ENCODE results near the gene CCL28. TPM values are rescaled to one million over a fixed set of nuclear protein-coding genes. Genes with fewer than 3 reads are reported as not detected.
"Not testable (repeated sequence)": the region's sequence is repeated elsewhere in the genome, so short reads cannot be mapped to it uniquely, and the experiment has no call there.

Gene CCL28
- total and polyA plus RNA-seq, 4 donors = 3.5 to 7.7 (median 6.7) TPM

DNA sequence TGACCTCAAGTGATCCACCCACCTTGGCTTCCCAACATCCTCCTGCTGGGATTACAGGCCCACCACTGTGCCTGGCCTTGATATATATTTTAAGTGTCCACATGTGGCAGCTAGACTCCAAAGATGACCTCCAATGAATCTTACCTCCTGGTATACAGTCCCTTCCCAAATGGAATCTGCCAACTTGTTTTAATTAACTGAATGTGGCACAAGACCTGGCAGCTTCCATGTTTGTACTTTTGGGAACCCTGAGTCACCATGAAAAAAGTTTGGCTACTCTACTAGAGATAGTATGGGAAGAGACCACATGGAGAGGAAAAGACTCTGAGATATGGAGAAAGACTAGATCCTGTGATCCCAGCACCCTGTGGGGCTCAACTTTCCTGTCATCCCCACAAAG lies 42.5 kb downstream of the CCL28 start:
- peaks cover 0 to 6% (median 1%) of the 10 kb centered on the region in 4 donors for H3K9me3 ChIP-seq (ENCODE audit: control insufficient read depth in 4 of 4, insufficient read depth in 3 of 4, low read length in 3 of 4)
- no peaks in the 10 kb centered on the region for H3K36me3 ChIP-seq (ENCODE audit: control insufficient read depth in 4 of 4, insufficient read depth in 4 of 4, low read length in 4 of 4)
- no peak overlapping the region for H3K27ac ChIP-seq (ENCODE audit: low read depth in 1 of 2, low read length in 1 of 2)
- TF ChIP-seq, protein P1, sequence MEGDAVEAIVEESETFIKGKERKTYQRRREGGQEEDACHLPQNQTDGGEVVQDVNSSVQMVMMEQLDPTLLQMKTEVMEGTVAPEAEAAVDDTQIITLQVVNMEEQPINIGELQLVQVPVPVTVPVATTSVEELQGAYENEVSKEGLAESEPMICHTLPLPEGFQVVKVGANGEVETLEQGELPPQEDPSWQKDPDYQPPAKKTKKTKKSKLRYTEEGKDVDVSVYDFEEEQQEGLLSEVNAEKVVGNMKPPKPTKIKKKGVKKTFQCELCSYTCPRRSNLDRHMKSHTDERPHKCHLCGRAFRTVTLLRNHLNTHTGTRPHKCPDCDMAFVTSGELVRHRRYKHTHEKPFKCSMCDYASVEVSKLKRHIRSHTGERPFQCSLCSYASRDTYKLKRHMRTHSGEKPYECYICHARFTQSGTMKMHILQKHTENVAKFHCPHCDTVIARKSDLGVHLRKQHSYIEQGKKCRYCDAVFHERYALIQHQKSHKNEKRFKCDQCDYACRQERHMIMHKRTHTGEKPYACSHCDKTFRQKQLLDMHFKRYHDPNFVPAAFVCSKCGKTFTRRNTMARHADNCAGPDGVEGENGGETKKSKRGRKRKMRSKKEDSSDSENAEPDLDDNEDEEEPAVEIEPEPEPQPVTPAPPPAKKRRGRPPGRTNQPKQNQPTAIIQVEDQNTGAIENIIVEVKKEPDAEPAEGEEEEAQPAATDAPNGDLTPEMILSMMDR (IDR thresholded peaks at IDR 0.05; ENCODE audit: control extremely low read depth, extremely low read depth) = no peak
- H3K9ac ChIP-seq (ENCODE audit: insufficient read depth in 1 of 2, low read length in 2 of 2) = no peak overlapping the region
- H3K4me3 ChIP-seq = no peak overlapping the region
- DNase-seq (no peak), ATAC-seq (ENCODE audit: insufficient read depth, low FRiP score) (no peak)
- H3K4me1 ChIP-seq (ENCODE audit: control insufficient read depth in 5 of 5, insufficient read depth in 5 of 5, low read length in 5 of 5) = peaks cover 0 to 1% (median 0%) of the 10 kb centered on the region in 5 donors
- H3K27me3 ChIP-seq (ENCODE audit: control insufficient read depth in 3 of 3, insufficient read depth in 3 of 3, low read length in 2 of 3) = no peaks in the 10 kb centered on the region

DNA sequence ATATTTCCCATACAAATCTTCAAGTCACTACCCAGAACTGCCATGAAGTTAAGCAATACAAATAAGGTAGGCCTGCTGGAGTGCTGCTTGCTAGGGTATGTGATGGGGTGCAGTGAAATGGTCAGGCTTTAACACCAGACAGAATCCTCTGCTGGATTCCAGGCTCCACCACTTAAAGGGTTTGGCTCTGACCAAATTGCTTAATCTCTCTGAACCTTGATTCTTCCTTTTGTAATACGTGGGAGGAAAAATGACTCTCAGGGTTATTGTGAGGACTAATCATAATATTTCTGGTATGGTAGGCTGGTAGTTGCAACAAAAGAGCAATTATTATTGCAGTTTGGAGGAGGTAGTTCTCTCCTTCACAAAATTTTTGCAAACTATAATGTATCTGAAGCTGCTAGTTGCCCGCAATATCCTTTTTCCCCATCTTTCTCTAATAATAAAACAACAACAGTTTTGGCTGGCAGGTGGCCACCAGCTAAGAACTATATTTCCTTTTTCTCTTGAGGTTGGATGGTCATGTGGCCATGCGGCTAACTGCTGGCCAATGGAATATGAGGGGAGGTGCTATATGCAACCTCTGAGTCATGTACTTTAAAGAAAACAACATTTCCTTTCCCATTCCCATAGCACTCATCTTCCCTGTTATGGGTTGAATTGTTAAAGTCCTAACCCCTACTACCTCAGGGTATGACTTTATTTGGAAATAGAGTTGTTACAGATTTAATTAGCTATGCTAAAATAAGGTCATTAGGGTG lies 44.1 kb downstream of the CCL28 start:
- Histone ChIP-seq H3K27me3 (ENCODE audit: control insufficient read depth in 3 of 3, insufficient read depth in 3 of 3, low read length in 2 of 3) (no peaks in the 10 kb centered on the region), H3K4me1 (ENCODE audit: control insufficient read depth in 5 of 5, insufficient read depth in 5 of 5, low read length in 5 of 5) (peaks cover 0 to 1% (median 0%) of the 10 kb centered on the region in 5 donors), H3K4me3 (no peak overlapping the region), H3K36me3 (ENCODE audit: control insufficient read depth in 4 of 4, insufficient read depth in 4 of 4, low read length in 4 of 4) (no peaks in the 10 kb centered on the region), H3K9ac (ENCODE audit: insufficient read depth in 1 of 2, low read length in 2 of 2) (no peak overlapping the region), H3K9me3 (ENCODE audit: control insufficient read depth in 4 of 4, insufficient read depth in 3 of 4, low read length in 3 of 4) (peaks cover 0 to 6% (median 1%) of the 10 kb centered on the region in 4 donors), H3K27ac (ENCODE audit: low read depth in 1 of 2, low read length in 1 of 2) (no peak overlapping the region)
- 83 to 87% methylated on average over 3 of the region's 3 CpGs for WGBS, 2 donors
- ATAC-seq (ENCODE audit: insufficient read depth, low FRiP score) (no peak), DNase-seq (no peak)
- TF ChIP-seq, protein P1 (IDR thresholded peaks at IDR 0.05; ENCODE audit: control extremely low read depth, extremely low read depth) = no peak

DNA sequence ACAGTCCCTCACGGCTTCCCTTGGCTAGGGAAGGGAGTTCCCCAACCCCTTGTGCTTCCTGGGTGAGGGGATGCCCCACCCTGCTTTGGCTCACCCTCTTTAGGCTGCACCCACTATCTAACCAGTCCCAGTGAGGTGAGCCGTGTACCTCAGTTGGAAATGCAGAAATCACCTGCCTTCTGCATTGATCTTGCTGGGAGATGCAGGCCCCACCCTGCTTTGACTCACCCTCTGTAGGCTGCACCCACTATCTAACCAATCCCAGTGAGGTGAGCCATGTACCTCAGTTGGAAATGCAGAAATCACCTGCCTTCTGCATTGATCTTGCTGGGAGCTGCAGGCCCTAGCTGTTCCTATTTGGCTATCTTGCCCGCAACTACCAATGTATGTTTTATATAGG lies 44.7 kb downstream of the CCL28 start:
- DNase-seq (no peak), ATAC-seq (ENCODE audit: insufficient read depth, low FRiP score) (no peak)
- Histone ChIP-seq H3K4me3 (no peak overlapping the region), H3K9me3 (ENCODE audit: control insufficient read depth in 4 of 4, insufficient read depth in 3 of 4, low read length in 3 of 4) (peaks cover 0 to 6% (median 1%) of the 10 kb centered on the region in 4 donors), H3K9ac (ENCODE audit: insufficient read depth in 1 of 2, low read length in 2 of 2) (no peak overlapping the region), H3K27ac (ENCODE audit: low read depth in 1 of 2, low read length in 1 of 2) (no peak overlapping the region), H3K36me3 (ENCODE audit: control insufficient read depth in 4 of 4, insufficient read depth in 4 of 4, low read length in 4 of 4) (no peaks in the 10 kb centered on the region), H3K4me1 (ENCODE audit: control insufficient read depth in 5 of 5, insufficient read depth in 5 of 5, low read length in 5 of 5) (peaks cover 0 to 1% (median 0%) of the 10 kb centered on the region in 5 donors), H3K27me3 (ENCODE audit: control insufficient read depth in 3 of 3, insufficient read depth in 3 of 3, low read length in 2 of 3) (no peaks in the 10 kb centered on the region)
- TF ChIP-seq, protein P1 (IDR thresholded peaks at IDR 0.05; ENCODE audit: control extremely low read depth, extremely low read depth) = no peak
- 91 to 95% methylated on average over 3 of the region's 3 CpGs for WGBS, 2 donors

DNA sequence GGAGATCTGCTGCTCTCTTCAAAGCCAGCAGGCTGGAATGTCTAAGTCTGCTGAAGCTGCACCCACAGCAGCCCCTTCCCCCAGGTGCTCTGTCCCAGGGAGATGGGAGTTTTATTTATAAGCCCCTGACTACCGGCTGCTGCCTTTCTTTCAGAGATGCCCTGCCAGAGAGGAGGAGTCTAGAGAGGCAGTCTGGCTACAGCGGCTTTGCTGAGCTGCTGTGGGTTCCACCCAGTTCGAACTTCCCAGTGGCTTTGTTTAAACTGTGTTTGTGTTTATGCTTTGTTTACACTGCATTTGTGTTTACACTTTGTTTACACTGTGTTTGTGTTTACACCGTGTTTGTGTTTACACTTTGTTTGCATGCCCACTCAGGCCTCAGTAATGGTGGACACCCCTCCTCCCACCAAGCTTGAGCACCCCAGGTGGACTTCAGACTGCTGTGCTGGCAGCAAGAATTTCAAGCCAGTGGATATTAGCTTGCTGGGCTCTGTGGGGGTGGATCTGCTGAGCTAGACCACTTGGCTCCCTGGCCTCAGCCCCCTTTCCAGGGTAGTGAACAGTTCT lies 45.4 kb downstream of the CCL28 start:
- ATAC-seq (ENCODE audit: insufficient read depth, low FRiP score); DNase-seq: not testable (repeated sequence)
- 65 to 67% methylated on average over 4 of the region's 4 CpGs for WGBS, 2 donors

DNA sequence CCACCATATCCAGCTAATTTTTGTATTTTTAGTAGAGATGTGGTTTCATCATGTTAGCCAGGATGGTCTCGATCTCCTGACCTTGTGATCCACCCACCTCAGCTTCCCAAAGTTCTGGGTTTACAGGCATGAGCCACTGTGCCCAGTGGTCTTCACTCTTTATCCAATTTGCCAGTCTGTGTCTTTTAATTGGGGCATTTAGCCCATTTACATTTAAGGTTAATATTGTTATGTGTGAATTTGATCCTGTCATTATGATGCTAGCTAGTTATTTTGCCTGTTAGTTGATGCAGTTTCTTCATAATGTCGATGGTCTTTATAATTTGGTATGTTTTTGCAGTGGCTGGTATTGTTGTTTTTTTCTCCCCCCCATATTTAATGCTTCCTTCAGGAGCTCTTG lies 47.0 kb downstream of the CCL28 start:
- not testable (repeated sequence) for H3K9me3 ChIP-seq (ENCODE audit: control insufficient read depth in 4 of 4, insufficient read depth in 3 of 4, low read length in 3 of 4); H3K27me3 ChIP-seq (ENCODE audit: control insufficient read depth in 3 of 3, insufficient read depth in 3 of 3, low read length in 2 of 3); ATAC-seq (ENCODE audit: insufficient read depth, low FRiP score); H3K9ac ChIP-seq (ENCODE audit: insufficient read depth in 1 of 2, low read length in 2 of 2); H3K4me3 ChIP-seq; H3K36me3 ChIP-seq (ENCODE audit: control insufficient read depth in 4 of 4, insufficient read depth in 4 of 4, low read length in 4 of 4); DNase-seq; H3K27ac ChIP-seq (ENCODE audit: low read depth in 1 of 2, low read length in 1 of 2); H3K4me1 ChIP-seq (ENCODE audit: control insufficient read depth in 5 of 5, insufficient read depth in 5 of 5, low read length in 5 of 5)
- 94 to 95% methylated on average over 2 of the region's 2 CpGs for WGBS, 2 donors

More for the DNA sequence above, 45.4 kb downstream of the CCL28 start:
- not testable (repeated sequence) for H3K27me3 ChIP-seq (ENCODE audit: control insufficient read depth in 3 of 3, insufficient read depth in 3 of 3, low read length in 2 of 3); H3K9me3 ChIP-seq (ENCODE audit: control insufficient read depth in 4 of 4, insufficient read depth in 3 of 4, low read length in 3 of 4); H3K27ac ChIP-seq (ENCODE audit: low read depth in 1 of 2, low read length in 1 of 2); H3K4me3 ChIP-seq; H3K4me1 ChIP-seq (ENCODE audit: control insufficient read depth in 5 of 5, insufficient read depth in 5 of 5, low read length in 5 of 5); H3K36me3 ChIP-seq (ENCODE audit: control insufficient read depth in 4 of 4, insufficient read depth in 4 of 4, low read length in 4 of 4); H3K9ac ChIP-seq (ENCODE audit: insufficient read depth in 1 of 2, low read length in 2 of 2)
